GM23248 (cell line): ENCODE data around the gene KSR2.

Experiments
- EZH2 ChIP-seq: fragments of 200-600 bp; sonication (generic); IDR thresholded peaks from 2 replicates; pipeline ENCODE4 v1.6.1; 2018; ENCODE audit warnings: antibody characterized with exemption, mild to moderate bottlenecking; ENCODE audit not compliant: insufficient read depth, poor library complexity, severe bottlenecking
- EZH2phosphoT487 ChIP-seq: fragments of 200-600 bp; sonication (generic); IDR thresholded peaks from 2 replicates; pipeline ENCODE4 v1.6.1; 2018; ENCODE audit warnings: antibody characterized with exemption, moderate library complexity, mild to moderate bottlenecking, low read depth; ENCODE audit not compliant: insufficient read depth

DNA sequence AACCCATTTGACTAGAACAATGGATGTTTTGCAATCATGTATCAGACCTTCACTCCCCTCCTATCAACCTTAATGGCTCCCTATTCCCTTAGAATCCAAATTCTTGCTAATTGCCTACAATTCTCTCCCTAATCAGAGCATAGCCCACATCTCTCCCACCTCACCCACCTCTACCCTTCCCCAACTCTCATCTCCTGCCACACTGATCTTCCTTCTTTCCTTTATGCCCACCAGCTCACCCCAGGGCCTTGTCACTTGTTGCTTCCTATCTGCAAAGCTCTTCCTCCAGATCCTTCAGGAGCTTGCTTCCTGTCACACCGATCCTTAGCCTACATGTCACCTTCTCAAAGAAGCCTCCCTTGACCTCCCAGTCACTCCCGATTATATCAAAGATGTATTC is 177.8 kb downstream of the KSR2 start:
- no peak for TF ChIP-seq EZH2
- TF ChIP-seq EZH2phosphoT487 = no peak
